NB4 (cell line): Measurements from ENCODE around the gene SPARC.

Experiments
- CTCF ChIP-seq: IDR thresholded peaks from one replicate; pipeline ENCODE4 v1.5.1; 2012; ENCODE audit warnings: low read depth, low read length
- MYC ChIP-seq: IDR thresholded peaks from 2 replicates; pipeline ENCODE4 v1.6.1; 2011; ENCODE audit warnings: low read depth, low read length

- TF ChIP-seq CTCF (no peak), MYC (no peak)
These were observed 16.5 kb upstream of the SPARC start for GRCh38 chr5:151703227-151703626.
